ENCODE data around the gene CPED1. TPM values are rescaled to one million over a fixed set of nuclear protein-coding genes. Genes with fewer than 3 reads are reported as not detected.

Gene CPED1
- total and polyA plus RNA-seq, 4 experiments from 2014 or later: 0.32 TPM; not detected in 3

- H3K4me1 Mint-ChIP-seq: no peaks in the 10 kb centered on the region
- H3K9me3 Mint-ChIP-seq: no peaks in the 10 kb centered on the region
- H3K27me3 ChIP-seq (ENCODE audit: insufficient read depth, low read length): no peaks in the 10 kb centered on the region
- no peak overlapping the region for H3K4me3 ChIP-seq (ENCODE audit: low read length in 2 of 2)
- no peak overlapping the region for H3K27ac ChIP-seq (ENCODE audit: low read depth, low read length)
- peaks cover 2 to 5% of the 10 kb centered on the region in 2 donors for H3K27me3 Mint-ChIP-seq
- H3K36me3 Mint-ChIP-seq: no peaks in the 10 kb centered on the region
- no peak overlapping the region for H3K4me3 Mint-ChIP-seq
- H3K9me3 ChIP-seq (ENCODE audit: control insufficient read depth in 1 of 2, low read length in 2 of 2): no peaks in the 10 kb centered on the region
- no peak overlapping the region for H3K27ac Mint-ChIP-seq
- POLR2A ChIA-PET (ENCODE audit: partially characterized antibody): no interaction called here
- H3K36me3 ChIP-seq (ENCODE audit: insufficient read depth, low read length): no peaks in the 10 kb centered on the region
- DNase-seq: no peak
- intact Hi-C loops (cut with micrococcal nuclease): no loop called here
- CTCF ChIA-PET (ENCODE audit: partially characterized antibody): no interaction called here
- H3K4me1 ChIP-seq (ENCODE audit: insufficient read depth, low read length): no peaks in the 10 kb centered on the region
Observed at GRCh38 chr7:121266307-121266894, 277.9 kb downstream of the CPED1 start.

- intact Hi-C loops (cut with micrococcal nuclease): no loop called here
- no peaks in the 10 kb centered on the region for H3K9me3 ChIP-seq (ENCODE audit: control insufficient read depth in 1 of 2, low read length in 2 of 2)
- DNase-seq: no peak
- H3K9me3 Mint-ChIP-seq: peaks cover 0 to 1% (median 0%) of the 10 kb centered on the region in 8 donors
- ChIA-PET CTCF (ENCODE audit: partially characterized antibody) (no interaction called here), POLR2A (ENCODE audit: partially characterized antibody) (no interaction called here)
- H3K27me3 Mint-ChIP-seq: peaks cover 2 to 5% of the 10 kb centered on the region in 2 donors
- H3K27ac ChIP-seq (ENCODE audit: low read depth, low read length): no peak overlapping the region
- no peaks in the 10 kb centered on the region for H3K4me1 Mint-ChIP-seq
- H3K27me3 ChIP-seq (ENCODE audit: insufficient read depth, low read length): no peaks in the 10 kb centered on the region
- no peaks in the 10 kb centered on the region for H3K36me3 Mint-ChIP-seq
- H3K4me3 Mint-ChIP-seq: no peak overlapping the region
- H3K4me3 ChIP-seq (ENCODE audit: low read length in 2 of 2): no peak overlapping the region
- no peaks in the 10 kb centered on the region for H3K36me3 ChIP-seq (ENCODE audit: insufficient read depth, low read length)
- no peaks in the 10 kb centered on the region for H3K4me1 ChIP-seq (ENCODE audit: insufficient read depth, low read length)
- H3K27ac Mint-ChIP-seq: no peak overlapping the region
Observed at GRCh38 chr7:121267612-121268011, 279.1 kb downstream of the CPED1 start.

GRCh38 chr7:121269798-121270197 is 281.3 kb downstream of the CPED1 start:
- no peak overlapping the region for H3K4me3 ChIP-seq (ENCODE audit: low read length in 2 of 2)
- H3K4me1 ChIP-seq (ENCODE audit: insufficient read depth, low read length): no peaks in the 10 kb centered on the region
- ChIA-PET CTCF (ENCODE audit: partially characterized antibody) (no interaction called here), POLR2A (ENCODE audit: partially characterized antibody) (no interaction called here)
- H3K36me3 ChIP-seq (ENCODE audit: insufficient read depth, low read length): no peaks in the 10 kb centered on the region
- H3K27me3 ChIP-seq (ENCODE audit: insufficient read depth, low read length): no peaks in the 10 kb centered on the region
- no peaks in the 10 kb centered on the region for H3K4me1 Mint-ChIP-seq
- no peak overlapping the region for H3K27ac Mint-ChIP-seq
- no peak for DNase-seq
- peaks cover 0 to 2% (median 0%) of the 10 kb centered on the region in 8 donors for H3K9me3 Mint-ChIP-seq
- H3K9me3 ChIP-seq (ENCODE audit: control insufficient read depth in 1 of 2, low read length in 2 of 2): no peaks in the 10 kb centered on the region
- no peak overlapping the region for H3K27ac ChIP-seq (ENCODE audit: low read depth, low read length)
- peaks cover 2 to 7% of the 10 kb centered on the region in 2 donors for H3K27me3 Mint-ChIP-seq
- H3K4me3 Mint-ChIP-seq: no peak overlapping the region
- no peaks in the 10 kb centered on the region for H3K36me3 Mint-ChIP-seq
- intact Hi-C loops (cut with micrococcal nuclease): no loop called here

- no peaks in the 10 kb centered on the region for H3K36me3 ChIP-seq (ENCODE audit: insufficient read depth, low read length)
- H3K4me1 Mint-ChIP-seq: no peaks in the 10 kb centered on the region
Observed at GRCh38 chr7:121271098-121271497, 282.6 kb downstream of the CPED1 start.

GRCh38 chr7:121271916-121272315 is 283.4 kb downstream of the CPED1 start:
- no peaks in the 10 kb centered on the region for H3K4me1 ChIP-seq (ENCODE audit: insufficient read depth, low read length)
- POLR2A ChIA-PET (ENCODE audit: partially characterized antibody): no interaction called here
- H3K36me3 Mint-ChIP-seq: no peaks in the 10 kb centered on the region
- H3K9me3 ChIP-seq (ENCODE audit: control insufficient read depth in 1 of 2, low read length in 2 of 2): no peaks in the 10 kb centered on the region
- H3K36me3 ChIP-seq (ENCODE audit: insufficient read depth, low read length): no peaks in the 10 kb centered on the region
- CTCF ChIA-PET (ENCODE audit: partially characterized antibody): no interaction called here
- no peak overlapping the region for H3K27ac ChIP-seq (ENCODE audit: low read depth, low read length)
- H3K27ac Mint-ChIP-seq: no peak overlapping the region
- peaks cover 0 to 3% (median 0%) of the 10 kb centered on the region in 8 donors for H3K9me3 Mint-ChIP-seq
- no peaks in the 10 kb centered on the region for H3K27me3 ChIP-seq (ENCODE audit: insufficient read depth, low read length)
- no peak overlapping the region for H3K4me3 ChIP-seq (ENCODE audit: low read length in 2 of 2)
- no peak for DNase-seq
- H3K4me3 Mint-ChIP-seq: no peak overlapping the region
- intact Hi-C loops (cut with micrococcal nuclease): no loop called here
- no peaks in the 10 kb centered on the region for H3K4me1 Mint-ChIP-seq
- peaks cover 4 to 10% of the 10 kb centered on the region in 2 donors for H3K27me3 Mint-ChIP-seq

More at GRCh38 chr7:121271098-121271497, 282.6 kb downstream of the CPED1 start:
- intact Hi-C loops (cut with micrococcal nuclease): no loop called here
- no peaks in the 10 kb centered on the region for H3K27me3 ChIP-seq (ENCODE audit: insufficient read depth, low read length)
- Mint-ChIP-seq H3K36me3 (no peaks in the 10 kb centered on the region), H3K27me3 (peaks cover 2 to 7% of the 10 kb centered on the region in 2 donors), H3K27ac (no peak overlapping the region), H3K9me3 (peaks cover 0 to 2% (median 0%) of the 10 kb centered on the region in 8 donors), H3K4me3 (no peak overlapping the region)
- no peak for DNase-seq
- H3K27ac ChIP-seq (ENCODE audit: low read depth, low read length): no peak overlapping the region
- ChIA-PET CTCF (ENCODE audit: partially characterized antibody) (no interaction called here), POLR2A (ENCODE audit: partially characterized antibody) (no interaction called here)
- no peaks in the 10 kb centered on the region for H3K4me1 ChIP-seq (ENCODE audit: insufficient read depth, low read length)
- H3K4me3 ChIP-seq (ENCODE audit: low read length in 2 of 2): no peak overlapping the region
- H3K9me3 ChIP-seq (ENCODE audit: control insufficient read depth in 1 of 2, low read length in 2 of 2): no peaks in the 10 kb centered on the region

GRCh38 chr7:121272676-121273075 is 284.2 kb downstream of the CPED1 start:
- intact Hi-C loops (cut with micrococcal nuclease): no loop called here
- Mint-ChIP-seq H3K4me3 (no peak overlapping the region), H3K4me1 (no peaks in the 10 kb centered on the region), H3K27ac (no peak overlapping the region), H3K27me3 (peaks cover 3 to 12% of the 10 kb centered on the region in 2 donors), H3K36me3 (no peaks in the 10 kb centered on the region), H3K9me3 (peaks cover 0 to 3% (median 0%) of the 10 kb centered on the region in 8 donors)
- Histone ChIP-seq H3K27ac (ENCODE audit: low read depth, low read length) (no peak overlapping the region), H3K27me3 (ENCODE audit: insufficient read depth, low read length) (no peaks in the 10 kb centered on the region), H3K4me1 (ENCODE audit: insufficient read depth, low read length) (no peaks in the 10 kb centered on the region), H3K9me3 (ENCODE audit: control insufficient read depth in 1 of 2, low read length in 2 of 2) (no peaks in the 10 kb centered on the region), H3K36me3 (ENCODE audit: insufficient read depth, low read length) (no peaks in the 10 kb centered on the region), H3K4me3 (ENCODE audit: low read length in 2 of 2) (no peak overlapping the region)
- ChIA-PET CTCF (ENCODE audit: partially characterized antibody) (interaction anchor here (0.6 kb wide), 1 partner anchor 155 kb away, joined by 3 read pairs; no protein-coding TSS in a partner anchor), POLR2A (ENCODE audit: partially characterized antibody) (no interaction called here)
- DNase-seq: no peak

- no peak overlapping the region for H3K4me3 ChIP-seq (ENCODE audit: low read length in 2 of 2)
- Mint-ChIP-seq H3K9me3 (peaks cover 0 to 3% (median 0%) of the 10 kb centered on the region in 8 donors), H3K36me3 (no peaks in the 10 kb centered on the region), H3K27me3 (peaks cover 5 to 10% of the 10 kb centered on the region in 2 donors), H3K27ac (no peak overlapping the region), H3K4me1 (no peaks in the 10 kb centered on the region), H3K4me3 (no peak overlapping the region)
- POLR2A ChIA-PET (ENCODE audit: partially characterized antibody): no interaction called here
- no peaks in the 10 kb centered on the region for H3K9me3 ChIP-seq (ENCODE audit: control insufficient read depth in 1 of 2, low read length in 2 of 2)
- CTCF ChIA-PET (ENCODE audit: partially characterized antibody): interaction anchor here (0.6 kb wide), 1 partner anchor 156 kb away, joined by 3 read pairs; no protein-coding TSS in a partner anchor
- no peaks in the 10 kb centered on the region for H3K27me3 ChIP-seq (ENCODE audit: insufficient read depth, low read length)
- no peaks in the 10 kb centered on the region for H3K36me3 ChIP-seq (ENCODE audit: insufficient read depth, low read length)
- DNase-seq: no peak
- intact Hi-C loops (cut with micrococcal nuclease): no loop called here
- no peak overlapping the region for H3K27ac ChIP-seq (ENCODE audit: low read depth, low read length)
- no peaks in the 10 kb centered on the region for H3K4me1 ChIP-seq (ENCODE audit: insufficient read depth, low read length)
Observed at GRCh38 chr7:121273467-121274167, 285.1 kb downstream of the CPED1 start.
